H1 (cell line): ENCODE measurements around the gene UBE2D2. TPM values are rescaled to one million over a fixed set of nuclear protein-coding genes. Genes with fewer than 3 reads are reported as not detected.
"Not testable (repeated sequence)": the region's sequence is repeated elsewhere in the genome, so short reads cannot be mapped to it uniquely, and the experiment has no call there.

Experiments
- CTCF ChIA-PET: fragments of 300-600 bp; sonication (Branson Sonifier 250); formaldehyde crosslinking; loops from one replicate; lab custom pipeline; 2021; ENCODE audit not compliant: partially characterized antibody; lab: Charles Lee
- POLR2A ChIA-PET: fragments of 300-600 bp; sonication (Branson Sonifier 250); formaldehyde crosslinking; loops from one replicate; lab custom pipeline; 2021; ENCODE audit warnings: inconsistent platforms; ENCODE audit not compliant: partially characterized antibody; lab: Charles Lee
- DNase-seq, 2 experiments: peaks; one replicate each; pipeline versions ENCODE4 v3.0.0 to v3.0.0-alpha.2; 2010 to 2022; ENCODE audit warnings: low spot score in 2 of 2, low read depth in 1 of 2, mixed read lengths in 1 of 2
- FAIRE-seq: peaks from 2 replicates; lab custom pipeline; 2011; peaks lifted over from hg19 to GRCh38; lab: Jason Lieb, UNC
- H2AFZ ChIP-seq: 2 replicates; pipeline ENCODE4 v1.8.1; 2012; ENCODE audit warnings: low read length, inconsistent platforms
- H2AK5ac ChIP-seq: 2 replicates; pipeline ENCODE4 v1.6.1; 2013; ENCODE audit warnings: low read depth, low read length
- H2BK120ac ChIP-seq: replicated peaks from 2 replicates; pipeline ENCODE3; 2013; ENCODE audit warnings: low read depth, low read length, inconsistent platforms
- H2BK12ac ChIP-seq: 2 replicates; pipeline ENCODE4 v1.6.1; 2013; ENCODE audit warnings: low read depth, low read length
- H2BK15ac ChIP-seq: 2 replicates; pipeline ENCODE4 v1.6.1; 2013; ENCODE audit warnings: low read length
- H2BK20ac ChIP-seq: 2 replicates; pipeline ENCODE4 v1.6.1; 2013; ENCODE audit warnings: low read length
- H2BK5ac ChIP-seq: 2 replicates; pipeline ENCODE4 v1.6.1; 2013; ENCODE audit warnings: low read depth, low read length
- H3K14ac ChIP-seq: 2 replicates; pipeline ENCODE4 v1.6.1; 2013; ENCODE audit warnings: inconsistent platforms; ENCODE audit not compliant: insufficient read length
- H3K18ac ChIP-seq: 2 replicates; pipeline ENCODE4 v1.6.1; 2013; ENCODE audit warnings: low read length; ENCODE audit errors: extremely low read depth
- H3K23ac ChIP-seq: 2 replicates; pipeline ENCODE4 v1.6.1; 2013; ENCODE audit warnings: inconsistent platforms; ENCODE audit not compliant: insufficient read length
- H3K23me2 ChIP-seq: 2 replicates; pipeline ENCODE4 v1.6.1; 2013; ENCODE audit warnings: low read depth, low read length
- H3K27ac ChIP-seq: 2 replicates; pipeline ENCODE4 v1.6.1; 2011; ENCODE audit warnings: low read depth, low read length, inconsistent platforms
- H3K27me3 ChIP-seq, 4 experiments: replicated peaks in 1 of 4; 1 replicate in 1 of 4; 2 replicates in 3 of 4; pipeline versions ENCODE4 v1.6.1 to v1.8.1; 2011 to 2013; ENCODE audit warnings: low read length in 3 of 4, mild to moderate bottlenecking in 3 of 4, inconsistent platforms in 2 of 4, mixed read lengths in 2 of 4, moderate library complexity in 1 of 4; ENCODE audit not compliant: control insufficient read depth in 3 of 4, insufficient read depth in 3 of 4; ENCODE audit errors: extremely low read depth in 1 of 4
- H3K36me3 ChIP-seq, 4 experiments: 2 replicates each; pipeline versions ENCODE4 v1.6.1 to v1.8.1; 2011 to 2013; ENCODE audit warnings: mild to moderate bottlenecking in 4 of 4, low read length in 3 of 4, moderate library complexity in 2 of 4, control low read depth in 1 of 4, inconsistent platforms in 1 of 4; ENCODE audit not compliant: insufficient read depth in 4 of 4, control insufficient read depth in 2 of 4
- H3K4ac ChIP-seq: replicated peaks from 2 replicates; pipeline ENCODE3; 2013; ENCODE audit warnings: low read length, low read depth, mixed read lengths, inconsistent platforms; ENCODE audit not compliant: insufficient read length
- H3K4me1 ChIP-seq, 4 experiments: replicated peaks in 1 of 4; 1 replicate in 1 of 4; 2 replicates in 3 of 4; pipeline versions ENCODE4 v1.6.1 to v1.8.1; 2011 to 2013; ENCODE audit warnings: low read length in 3 of 4, inconsistent platforms in 2 of 4, mixed read lengths in 1 of 4; ENCODE audit not compliant: insufficient read depth in 4 of 4, control insufficient read depth in 3 of 4
- H3K4me2 ChIP-seq, 2 experiments: 2 replicates each; pipeline versions ENCODE4 v1.6.1 to v1.8.1; 2011 to 2013; ENCODE audit warnings: low read depth in 2 of 2, low read length in 2 of 2, control low read depth in 1 of 2, inconsistent platforms in 1 of 2, mild to moderate bottlenecking in 1 of 2; ENCODE audit not compliant: insufficient read depth in 1 of 2
- H3K4me3 ChIP-seq, 4 experiments: fragments of 200-600, 300-600 bp in 1 of 4; sonication (generic), shearing (Covaris generic), sonication (Bioruptor Twin) in 1 of 4; 2 replicates each; pipeline versions ENCODE4 v1.5.1 to v1.8.1; 2011 to 2016; ENCODE audit warnings: low read length in 4 of 4, low read depth in 3 of 4, control low read depth in 2 of 4, inconsistent platforms in 2 of 4, mild to moderate bottlenecking in 2 of 4, mixed read lengths in 1 of 4, moderate library complexity in 1 of 4; ENCODE audit not compliant: insufficient read depth in 2 of 4; ENCODE audit errors: extremely low read depth in 1 of 4
- H3K56ac ChIP-seq: replicated peaks from 2 replicates; pipeline ENCODE3; 2013; ENCODE audit warnings: low read depth, mild to moderate bottlenecking, mixed read lengths, low read length, inconsistent platforms; ENCODE audit not compliant: insufficient read length
- H3K79me1 ChIP-seq: 2 replicates; pipeline ENCODE4 v1.6.1; 2013; ENCODE audit warnings: low read depth, low read length, control low read depth
- H3K79me2 ChIP-seq, 2 experiments: 2 replicates each; pipeline versions ENCODE4 v1.6.1 to v1.8.1; 2012 to 2013; ENCODE audit warnings: low read length in 2 of 2, mild to moderate bottlenecking in 2 of 2, inconsistent platforms in 1 of 2; ENCODE audit not compliant: insufficient read depth in 2 of 2, control insufficient read depth in 1 of 2
- H3K9ac ChIP-seq, 4 experiments: replicated peaks in 1 of 4; 1 replicate in 1 of 4; 2 replicates in 3 of 4; pipeline versions ENCODE4 v1.6.1 to v1.8.1; 2011 to 2013; ENCODE audit warnings: low read depth in 3 of 4, low read length in 3 of 4, control low read depth in 2 of 4, mild to moderate bottlenecking in 2 of 4, moderate library complexity in 2 of 4, inconsistent platforms in 1 of 4; ENCODE audit errors: extremely low read depth in 1 of 4
- H3K9me3 ChIP-seq, 2 experiments: 2 replicates each; pipeline versions ENCODE4 v1.6.1 to v1.8.1; 2012 to 2013; ENCODE audit warnings: mild to moderate bottlenecking in 2 of 2, moderate library complexity in 2 of 2, control low read depth in 1 of 2, inconsistent platforms in 1 of 2, low read depth in 1 of 2, low read length in 1 of 2, mixed read lengths in 1 of 2; ENCODE audit not compliant: insufficient read depth in 2 of 2
- H4K20me1 ChIP-seq, 2 experiments: replicated peaks in 1 of 2; 2 replicates each; pipeline versions ENCODE3 to v1.8.1; 2011 to 2013; ENCODE audit warnings: inconsistent platforms in 2 of 2, low read length in 2 of 2, mild to moderate bottlenecking in 1 of 2; ENCODE audit not compliant: insufficient read depth in 2 of 2, control insufficient read depth in 1 of 2
- H4K5ac ChIP-seq: 2 replicates; pipeline ENCODE4 v1.6.1; 2013; ENCODE audit warnings: low read length, low read depth, mixed read lengths, inconsistent platforms; ENCODE audit not compliant: insufficient read length
- H4K8ac ChIP-seq: 2 replicates; pipeline ENCODE4 v1.8.0; 2013; ENCODE audit warnings: mild to moderate bottlenecking, moderate library complexity, low read length, inconsistent platforms; ENCODE audit not compliant: insufficient read depth; ENCODE audit errors: extremely low read depth
- H4K91ac ChIP-seq: replicated peaks from 2 replicates; pipeline ENCODE3; 2013; ENCODE audit warnings: low read length, mixed read lengths, inconsistent platforms; ENCODE audit not compliant: insufficient read length
- WGBS, 2 experiments: shearing (Covaris generic) in 1 of 2; methylation state at CpG; one replicate each; pipeline versions ENCODE4 v1.1.6 to v1.1.7; 2013 to 2015; ENCODE audit warnings: low lambda C conversion rate in 2 of 2, mixed read lengths in 2 of 2, inconsistent platforms in 1 of 2, low coverage in 1 of 2, missing lambda C conversion rate in 1 of 2; ENCODE audit not compliant: insufficient replicate concordance in 2 of 2, insufficient coverage in 1 of 2, insufficient read length in 1 of 2; ENCODE audit errors: extremely low coverage in 1 of 2, missing lambda C conversion rate in 1 of 2; 5-methylcytosine and 5-hydroxymethylcytosine counted together
- polyA plus RNA-seq, 7 experiments: library from polyadenylated mRNA; depleted of rRNA in 3 of 7; stranded (reverse) in 5 of 7; unstranded in 2 of 7; fragments of >200 nt in 5 of 7; fragments of 200-250 nt in 2 of 7; gene quantifications; 1 replicate in 5 of 7; 2 replicates in 1 of 7; 4 replicates in 1 of 7; pipeline versions ENCODE4 v1.2.1 to v1.2.3, GENCODE V29; 2011 to 2013; ENCODE audit warnings: missing spikeins in 2 of 7, mixed read lengths in 2 of 7
- total RNA-seq: library from RNA; stranded (reverse); fragmentation: NEBNext Ultra II Directional; extraction: Animal tissue kit (Norgen Biotek cat#: 25700); gene quantifications from 2 replicates; pipeline ENCODE4 v1.2.1, GENCODE V29; 2021

Gene UBE2D2
- total and polyA plus RNA-seq, 2 of the 8 experiments (the other 6 are each of a cell fraction or from before 2014, with no cell fraction given): 66.9 to 203 TPM

- H2AFZ ChIP-seq, H2BK12ac ChIP-seq, DNase-seq, H3K14ac ChIP-seq, H3K9me3 ChIP-seq, H3K9ac ChIP-seq, H3K23ac ChIP-seq, H3K79me2 ChIP-seq, H4K91ac ChIP-seq, H2BK5ac ChIP-seq, H3K56ac ChIP-seq, H4K20me1 ChIP-seq, H3K23me2 ChIP-seq, H2AK5ac ChIP-seq, FAIRE-seq, H3K18ac ChIP-seq, POLR2A ChIA-PET, H3K79me1 ChIP-seq, H3K4me2 ChIP-seq, H4K8ac ChIP-seq, H3K27ac ChIP-seq, H3K4ac ChIP-seq, H3K27me3 ChIP-seq, H2BK15ac ChIP-seq, H4K5ac ChIP-seq, H3K36me3 ChIP-seq: not testable (repeated sequence)
- WGBS, 2 experiments: 63 to 100% methylated on average over 1 to 20 of the region's 22 CpGs
- Histone ChIP-seq H3K4me1 (peaks cover 6 to 29% (median 25%) of the 10 kb centered on the region in 4 experiments; a peak in 6 of 7 replicates), H2BK20ac (0 out of 2 replicates have a peak overlapping the region, but pooled peaks have one; percentile 43), H2BK120ac (peak overlapping the region; percentile 43), H3K4me3 (peak overlapping the region in 1 of 4 experiments; percentile 5; a peak in 1 of 8 replicates)
- CTCF ChIA-PET: interaction anchor here (0.6 to 3.7 kb wide), 4 partner anchors 10 to 247 kb away, joined by 3 to 18 read pairs (median 6); partner anchors contain the start of gene UBE2D2
Observed at GRCh38 chr5:139526309-139527089, 34.6 kb upstream of the UBE2D2 start.
